OCI-LY7 (cell line): ENCODE results near the gene HSD11B1. TPM values are rescaled to one million over a fixed set of nuclear protein-coding genes. Genes with fewer than 3 reads are reported as not detected.

Experiments used
- BruUV-seq: library from RNA; stranded (reverse); fragments of 400-500 nt; replicated peaks from 2 replicates; lab custom pipeline; 2021; lab: Mats Ljungman, UMichigan
- CTCF ChIA-PET: fragments of 300-600 bp; sonication (Branson Sonifier 250); formaldehyde crosslinking; loops from one replicate; lab custom pipeline; 2022; ENCODE audit warnings: antibody characterized with exemption; ENCODE audit not compliant: unreplicated experiment; lab: Charles Lee
- POLR2A ChIA-PET: fragments of 300-600 bp; sonication (Branson Sonifier 250); formaldehyde crosslinking; loops from one replicate; lab custom pipeline; 2022; ENCODE audit warnings: antibody characterized with exemption; lab: Charles Lee
- DNase-seq: peaks from one replicate; pipeline ENCODE4 v3.0.0-alpha.2; 2015; ENCODE audit warnings: low spot score
- H2AFZ ChIP-seq: fragments of 200-600 bp; sonication (generic), shearing (Covaris generic); 2 replicates; pipeline ENCODE4 v1.6.1; 2014; ENCODE audit warnings: mild to moderate bottlenecking, antibody characterized with exemption, low read length, moderate library complexity
- H3K27ac ChIP-seq: fragments of 200-600 bp; sonication (generic); 2 replicates; pipeline ENCODE4 v1.5.1; 2014; ENCODE audit warnings: mixed run types, low read depth, mild to moderate bottlenecking, moderate library complexity, low read length, inconsistent platforms; ENCODE audit not compliant: poor library complexity, severe bottlenecking
- H3K36me3 ChIP-seq: fragments of 200-600 bp; sonication (generic); 2 replicates; pipeline ENCODE4 v1.6.1; 2014; ENCODE audit warnings: mild to moderate bottlenecking, antibody characterized with exemption, low read length, moderate library complexity, mixed read lengths; ENCODE audit not compliant: insufficient read depth
- H3K4me1 ChIP-seq: fragments of 200-600 bp; sonication (generic); 2 replicates; pipeline ENCODE4 v1.5.1; 2014; ENCODE audit warnings: mild to moderate bottlenecking, low read length; ENCODE audit not compliant: insufficient read depth, poor library complexity, severe bottlenecking
- H3K4me2 ChIP-seq: fragments of 200-600 bp; sonication (generic); 2 replicates; pipeline ENCODE4 v1.6.1; 2014; ENCODE audit warnings: mild to moderate bottlenecking, low read length
- H3K4me3 ChIP-seq: fragments of 200-600 bp; sonication (generic); 2 replicates; pipeline ENCODE4 v1.5.1; 2014; ENCODE audit warnings: mild to moderate bottlenecking, low read depth, low read length; ENCODE audit not compliant: poor library complexity, severe bottlenecking
- H3K79me2 ChIP-seq: fragments of 200-600 bp; sonication (generic); 2 replicates; pipeline ENCODE4 v1.6.1; 2016; ENCODE audit warnings: low read depth, mild to moderate bottlenecking, low read length, moderate library complexity, mixed read lengths; ENCODE audit not compliant: insufficient read depth
- H3K9me2 ChIP-seq: fragments of 200-600 bp; sonication (generic); 2 replicates; pipeline ENCODE4 v1.6.1; 2016; ENCODE audit warnings: mild to moderate bottlenecking, low read length, mixed read lengths; ENCODE audit not compliant: insufficient read depth
- H3K9me3 ChIP-seq: fragments of 200-600 bp; sonication (generic); 2 replicates; pipeline ENCODE4 v1.6.1; 2014; ENCODE audit warnings: mild to moderate bottlenecking, mixed run types, low read length, mixed read lengths
- H4K20me1 ChIP-seq: fragments of 200-600 bp; sonication (generic); 2 replicates; pipeline ENCODE4 v1.6.1; 2014; ENCODE audit warnings: mild to moderate bottlenecking, antibody characterized with exemption, low read length, moderate library complexity, mixed read lengths; ENCODE audit not compliant: insufficient read depth
- CTCF ChIP-seq: fragments of 200-600 bp; sonication (generic); conservative IDR thresholded peaks from 2 replicates; pipeline ENCODE4 v1.5.1; 2014; ENCODE audit warnings: mild to moderate bottlenecking, antibody characterized with exemption, low read length, moderate library complexity, mixed read lengths
- EZH2phosphoT487 ChIP-seq: fragments of 200-600 bp; sonication (generic); IDR thresholded peaks from 2 replicates; pipeline ENCODE4 v1.6.1; 2018; ENCODE audit warnings: low read depth, borderline replicate concordance, mild to moderate bottlenecking, mixed run types, antibody characterized with exemption, low read length, moderate library complexity, mixed read lengths
- intact Hi-C: fragments of 100-400 bp; cut with micrococcal nuclease; formaldehyde crosslinking; loops from one replicate; pipeline ENCODE4 v1.10.0; 2022; ENCODE audit not compliant: unreplicated experiment
- total RNA-seq, 2 experiments: library from RNA; depleted of rRNA in 1 of 2; stranded (reverse); fragments of >200 nt in 1 of 2; shearing (Covaris generic) in 1 of 2; gene quantifications; 2 replicates each; pipeline ENCODE4 v1.2.3, GENCODE V29; 2014 to 2022

HSD11B1 gene
- total RNA-seq, 2 experiments from 2014 or later: not detected

DNA sequence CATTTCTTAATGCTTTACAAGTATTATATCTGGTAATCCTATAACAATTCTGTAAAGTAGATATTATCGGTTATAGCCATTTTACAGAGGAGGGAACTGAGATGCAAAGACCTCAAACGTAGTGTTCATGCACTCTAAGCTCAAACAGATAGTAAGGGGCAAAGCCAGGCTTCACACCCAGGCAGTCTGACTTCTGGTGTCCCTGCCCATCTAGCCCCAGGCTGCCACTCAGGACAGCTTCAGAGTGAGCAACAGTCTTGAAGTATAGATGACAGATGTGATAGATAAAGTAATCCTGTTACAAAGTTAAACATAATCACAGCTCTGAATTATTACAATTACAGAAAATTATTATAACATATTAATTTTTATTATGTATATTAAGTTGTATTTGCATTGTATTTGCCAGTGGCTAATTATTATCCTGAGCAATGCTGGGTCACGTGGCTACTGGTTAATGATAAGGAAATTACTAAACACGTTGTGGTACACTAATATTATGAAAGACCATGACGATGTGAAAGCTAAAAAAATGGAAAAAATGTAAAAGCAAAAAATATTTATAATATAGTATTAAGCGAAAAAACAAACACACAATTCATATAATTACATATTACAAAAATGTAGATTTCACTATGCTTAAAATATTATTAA lies 45.2 kb downstream of the HSD11B1 start:
- Histone ChIP-seq H3K9me2 (no peaks in the 10 kb centered on the region), H3K9me3 (no peaks in the 10 kb centered on the region), H2AFZ (no peak overlapping the region), H4K20me1 (no peaks in the 10 kb centered on the region), H3K4me3 (no peak overlapping the region), H3K79me2 (no peaks in the 10 kb centered on the region), H3K4me2 (no peak overlapping the region), H3K4me1 (peaks cover 8% of the 10 kb centered on the region), H3K36me3 (no peaks in the 10 kb centered on the region), H3K27ac (no peak overlapping the region)
- no peak for DNase-seq
- CTCF ChIA-PET: interaction anchor here (1.4 kb wide), 1 partner anchor 14 kb away, joined by 4 read pairs; no protein-coding TSS in a partner anchor
- BruUV-seq: no TSS peak
- intact Hi-C loops: loop anchor here (5.0 to 10.0 kb wide), 3 partner anchors 57 to 585 kb away; no protein-coding TSS in a partner anchor
- no peak for TF ChIP-seq EZH2phosphoT487
- no peak for TF ChIP-seq CTCF
- POLR2A ChIA-PET: interaction anchor here (0.8 to 1.6 kb wide), 4 partner anchors 16 to 37 kb away, joined by 3 to 4 read pairs (median 3); no protein-coding TSS in a partner anchor

- H3K27ac ChIP-seq: no peak overlapping the region
- no peaks in the 10 kb centered on the region for H3K79me2 ChIP-seq
- CTCF ChIA-PET: no interaction called here
- TF ChIP-seq CTCF: no peak
- no peaks in the 10 kb centered on the region for H3K9me3 ChIP-seq
- peak overlapping the region; percentile 64 for H2AFZ ChIP-seq
- no peak for DNase-seq
- peaks cover 25% of the 10 kb centered on the region for H3K4me1 ChIP-seq
- H3K4me2 ChIP-seq: peak overlapping the region; percentile 38; the same call in 1 of the 2 replicates
- H3K9me2 ChIP-seq: no peaks in the 10 kb centered on the region
- H4K20me1 ChIP-seq: no peaks in the 10 kb centered on the region
- H3K4me3 ChIP-seq: no peak overlapping the region
- intact Hi-C loops: loop anchor here (10.0 kb wide), 1 partner anchor 583 kb away; no protein-coding TSS in a partner anchor
- POLR2A ChIA-PET: interaction anchor here (0.8 to 1.4 kb wide), 2 partner anchors 16 to 23 kb away, joined by 3 to 6 read pairs; no protein-coding TSS in a partner anchor
- no TSS peak for BruUV-seq
- H3K36me3 ChIP-seq: no peaks in the 10 kb centered on the region
These were observed 47.1 kb downstream of the HSD11B1 start for GRCh38 chr1:209751627-209752231.
